Measurements from ENCODE around the gene SLC25A25.

DNA sequence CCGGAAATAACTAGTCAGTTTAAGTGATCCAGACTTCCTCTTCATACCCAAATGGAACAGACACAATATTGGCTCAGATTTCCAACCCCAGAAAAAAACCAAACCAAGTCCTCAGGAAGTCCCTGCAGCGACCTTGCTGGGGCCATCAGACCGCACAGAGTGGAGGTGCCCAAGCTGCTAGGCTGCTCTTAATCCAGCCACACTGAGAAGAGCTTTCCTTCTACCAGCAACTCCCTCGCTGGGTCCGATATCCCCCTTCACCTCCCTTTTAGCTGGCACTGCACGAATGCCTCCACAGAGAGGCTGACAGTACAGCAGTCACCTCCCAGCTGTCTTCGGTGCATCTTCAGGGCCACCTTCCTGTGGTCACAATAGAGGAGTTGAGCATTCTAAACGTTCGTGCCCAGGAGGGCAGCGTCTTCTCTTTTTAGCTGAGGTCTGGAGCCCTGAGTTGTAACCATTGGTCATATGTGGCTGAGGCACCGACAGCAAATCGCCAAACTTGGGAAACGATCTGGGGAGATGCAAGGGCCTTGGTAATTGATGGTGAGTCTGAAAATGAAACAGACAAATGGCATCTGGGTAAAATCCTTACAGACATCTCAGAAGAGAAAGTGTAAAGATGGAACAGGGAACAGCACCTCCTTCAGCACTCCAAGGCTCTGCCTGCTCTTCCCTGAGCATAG is 6.6 kb upstream of the SLC25A25 start:
- no peak for TF ChIP-seq MYC (IDR thresholded peaks at IDR 0.05; ENCODE audit: insufficient read depth, insufficient read length, insufficient replicate concordance, low read length, severe bottlenecking)
- no peak for TF ChIP-seq POLR2A (IDR thresholded peaks at IDR 0.05; ENCODE audit: low read depth, low read length)
- TF ChIP-seq, protein P1, sequence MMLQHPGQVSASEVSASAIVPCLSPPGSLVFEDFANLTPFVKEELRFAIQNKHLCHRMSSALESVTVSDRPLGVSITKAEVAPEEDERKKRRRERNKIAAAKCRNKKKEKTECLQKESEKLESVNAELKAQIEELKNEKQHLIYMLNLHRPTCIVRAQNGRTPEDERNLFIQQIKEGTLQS (IDR thresholded peaks at IDR 0.05; ENCODE audit: borderline replicate concordance, extremely low read depth, low read depth, low read length) = no peak
- TF ChIP-seq, protein P2, sequence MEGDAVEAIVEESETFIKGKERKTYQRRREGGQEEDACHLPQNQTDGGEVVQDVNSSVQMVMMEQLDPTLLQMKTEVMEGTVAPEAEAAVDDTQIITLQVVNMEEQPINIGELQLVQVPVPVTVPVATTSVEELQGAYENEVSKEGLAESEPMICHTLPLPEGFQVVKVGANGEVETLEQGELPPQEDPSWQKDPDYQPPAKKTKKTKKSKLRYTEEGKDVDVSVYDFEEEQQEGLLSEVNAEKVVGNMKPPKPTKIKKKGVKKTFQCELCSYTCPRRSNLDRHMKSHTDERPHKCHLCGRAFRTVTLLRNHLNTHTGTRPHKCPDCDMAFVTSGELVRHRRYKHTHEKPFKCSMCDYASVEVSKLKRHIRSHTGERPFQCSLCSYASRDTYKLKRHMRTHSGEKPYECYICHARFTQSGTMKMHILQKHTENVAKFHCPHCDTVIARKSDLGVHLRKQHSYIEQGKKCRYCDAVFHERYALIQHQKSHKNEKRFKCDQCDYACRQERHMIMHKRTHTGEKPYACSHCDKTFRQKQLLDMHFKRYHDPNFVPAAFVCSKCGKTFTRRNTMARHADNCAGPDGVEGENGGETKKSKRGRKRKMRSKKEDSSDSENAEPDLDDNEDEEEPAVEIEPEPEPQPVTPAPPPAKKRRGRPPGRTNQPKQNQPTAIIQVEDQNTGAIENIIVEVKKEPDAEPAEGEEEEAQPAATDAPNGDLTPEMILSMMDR (IDR thresholded peaks at IDR 0.05 in 2 of 3, conservative IDR thresholded peaks at IDR 0.05 in 1 of 3; ENCODE audit: control insufficient read depth in 2 of 3, extremely low read depth in 1 of 3, insufficient read depth in 1 of 3, low read depth in 3 of 3, low read length in 3 of 3) = no peak
- no peak for TF ChIP-seq ZNF384 (IDR thresholded peaks at IDR 0.05; ENCODE audit: borderline replicate concordance, low read depth, low read length)
- no peak for TF ChIP-seq SRF (IDR thresholded peaks at IDR 0.05; ENCODE audit: low read depth in 2 of 2, low read length in 2 of 2)
- TF ChIP-seq RELA (IDR thresholded peaks at IDR 0.05; ENCODE audit: borderline replicate concordance, partially characterized antibody) = no peak
- TF ChIP-seq, protein P3, sequence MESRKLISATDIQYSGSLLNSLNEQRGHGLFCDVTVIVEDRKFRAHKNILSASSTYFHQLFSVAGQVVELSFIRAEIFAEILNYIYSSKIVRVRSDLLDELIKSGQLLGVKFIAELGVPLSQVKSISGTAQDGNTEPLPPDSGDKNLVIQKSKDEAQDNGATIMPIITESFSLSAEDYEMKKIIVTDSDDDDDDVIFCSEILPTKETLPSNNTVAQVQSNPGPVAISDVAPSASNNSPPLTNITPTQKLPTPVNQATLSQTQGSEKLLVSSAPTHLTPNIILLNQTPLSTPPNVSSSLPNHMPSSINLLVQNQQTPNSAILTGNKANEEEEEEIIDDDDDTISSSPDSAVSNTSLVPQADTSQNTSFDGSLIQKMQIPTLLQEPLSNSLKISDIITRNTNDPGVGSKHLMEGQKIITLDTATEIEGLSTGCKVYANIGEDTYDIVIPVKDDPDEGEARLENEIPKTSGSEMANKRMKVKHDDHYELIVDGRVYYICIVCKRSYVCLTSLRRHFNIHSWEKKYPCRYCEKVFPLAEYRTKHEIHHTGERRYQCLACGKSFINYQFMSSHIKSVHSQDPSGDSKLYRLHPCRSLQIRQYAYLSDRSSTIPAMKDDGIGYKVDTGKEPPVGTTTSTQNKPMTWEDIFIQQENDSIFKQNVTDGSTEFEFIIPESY (IDR thresholded peaks at IDR 0.05) = no peak
- TF ChIP-seq, protein P4, sequence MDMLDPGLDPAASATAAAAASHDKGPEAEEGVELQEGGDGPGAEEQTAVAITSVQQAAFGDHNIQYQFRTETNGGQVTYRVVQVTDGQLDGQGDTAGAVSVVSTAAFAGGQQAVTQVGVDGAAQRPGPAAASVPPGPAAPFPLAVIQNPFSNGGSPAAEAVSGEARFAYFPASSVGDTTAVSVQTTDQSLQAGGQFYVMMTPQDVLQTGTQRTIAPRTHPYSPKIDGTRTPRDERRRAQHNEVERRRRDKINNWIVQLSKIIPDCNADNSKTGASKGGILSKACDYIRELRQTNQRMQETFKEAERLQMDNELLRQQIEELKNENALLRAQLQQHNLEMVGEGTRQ (IDR thresholded peaks at IDR 0.05; ENCODE audit: borderline replicate concordance, low read depth, low read length) = no peak
- TF ChIP-seq, protein P5, sequence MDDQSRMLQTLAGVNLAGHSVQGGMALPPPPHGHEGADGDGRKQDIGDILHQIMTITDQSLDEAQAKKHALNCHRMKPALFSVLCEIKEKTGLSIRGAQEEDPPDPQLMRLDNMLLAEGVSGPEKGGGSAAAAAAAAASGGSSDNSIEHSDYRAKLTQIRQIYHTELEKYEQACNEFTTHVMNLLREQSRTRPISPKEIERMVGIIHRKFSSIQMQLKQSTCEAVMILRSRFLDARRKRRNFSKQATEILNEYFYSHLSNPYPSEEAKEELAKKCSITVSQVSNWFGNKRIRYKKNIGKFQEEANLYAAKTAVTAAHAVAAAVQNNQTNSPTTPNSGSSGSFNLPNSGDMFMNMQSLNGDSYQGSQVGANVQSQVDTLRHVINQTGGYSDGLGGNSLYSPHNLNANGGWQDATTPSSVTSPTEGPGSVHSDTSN (IDR thresholded peaks at IDR 0.05; ENCODE audit: insufficient replicate concordance, low read depth, low read length) = no peak
- TF ChIP-seq, protein P6, sequence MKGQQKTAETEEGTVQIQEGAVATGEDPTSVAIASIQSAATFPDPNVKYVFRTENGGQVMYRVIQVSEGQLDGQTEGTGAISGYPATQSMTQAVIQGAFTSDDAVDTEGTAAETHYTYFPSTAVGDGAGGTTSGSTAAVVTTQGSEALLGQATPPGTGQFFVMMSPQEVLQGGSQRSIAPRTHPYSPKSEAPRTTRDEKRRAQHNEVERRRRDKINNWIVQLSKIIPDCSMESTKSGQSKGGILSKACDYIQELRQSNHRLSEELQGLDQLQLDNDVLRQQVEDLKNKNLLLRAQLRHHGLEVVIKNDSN (IDR thresholded peaks at IDR 0.05; ENCODE audit: borderline replicate concordance, extremely low read length, insufficient read depth, low read depth, low read length) = no peak
- no peak for TF ChIP-seq POLR2AphosphoS5 (IDR thresholded peaks at IDR 0.05; ENCODE audit: low read length)
- no peak for TF ChIP-seq BACH1 (IDR thresholded peaks at IDR 0.05; ENCODE audit: borderline replicate concordance)
- TF ChIP-seq, protein P7, sequence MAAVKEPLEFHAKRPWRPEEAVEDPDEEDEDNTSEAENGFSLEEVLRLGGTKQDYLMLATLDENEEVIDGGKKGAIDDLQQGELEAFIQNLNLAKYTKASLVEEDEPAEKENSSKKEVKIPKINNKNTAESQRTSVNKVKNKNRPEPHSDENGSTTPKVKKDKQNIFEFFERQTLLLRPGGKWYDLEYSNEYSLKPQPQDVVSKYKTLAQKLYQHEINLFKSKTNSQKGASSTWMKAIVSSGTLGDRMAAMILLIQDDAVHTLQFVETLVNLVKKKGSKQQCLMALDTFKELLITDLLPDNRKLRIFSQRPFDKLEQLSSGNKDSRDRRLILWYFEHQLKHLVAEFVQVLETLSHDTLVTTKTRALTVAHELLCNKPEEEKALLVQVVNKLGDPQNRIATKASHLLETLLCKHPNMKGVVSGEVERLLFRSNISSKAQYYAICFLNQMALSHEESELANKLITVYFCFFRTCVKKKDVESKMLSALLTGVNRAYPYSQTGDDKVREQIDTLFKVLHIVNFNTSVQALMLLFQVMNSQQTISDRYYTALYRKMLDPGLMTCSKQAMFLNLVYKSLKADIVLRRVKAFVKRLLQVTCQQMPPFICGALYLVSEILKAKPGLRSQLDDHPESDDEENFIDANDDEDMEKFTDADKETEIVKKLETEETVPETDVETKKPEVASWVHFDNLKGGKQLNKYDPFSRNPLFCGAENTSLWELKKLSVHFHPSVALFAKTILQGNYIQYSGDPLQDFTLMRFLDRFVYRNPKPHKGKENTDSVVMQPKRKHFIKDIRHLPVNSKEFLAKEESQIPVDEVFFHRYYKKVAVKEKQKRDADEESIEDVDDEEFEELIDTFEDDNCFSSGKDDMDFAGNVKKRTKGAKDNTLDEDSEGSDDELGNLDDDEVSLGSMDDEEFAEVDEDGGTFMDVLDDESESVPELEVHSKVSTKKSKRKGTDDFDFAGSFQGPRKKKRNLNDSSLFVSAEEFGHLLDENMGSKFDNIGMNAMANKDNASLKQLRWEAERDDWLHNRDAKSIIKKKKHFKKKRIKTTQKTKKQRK (IDR thresholded peaks at IDR 0.05; ENCODE audit: low read depth, low read length) = no peak

Measured in GM12878 (cell line).